Measurements from ENCODE around the gene CFLAR.

GRCh38 chr2:201195331-201195730 is 79.4 kb downstream of the CFLAR start:
- no peak for TF ChIP-seq ZFP30 (CRISPR knock-in tag; IDR thresholded peaks at IDR 0.05)
- no peak for TF ChIP-seq PATZ1 (CRISPR knock-in tag; IDR thresholded peaks at IDR 0.05; ENCODE audit: borderline replicate concordance)
